ES-I3 (cell line): ENCODE data around the gene ARHGAP42.

Experiments
- H3K36me3 ChIP-seq: 2 replicates; pipeline ENCODE4 v1.6.1; 2013; ENCODE audit warnings: mild to moderate bottlenecking, low read length, control low read depth, moderate library complexity; ENCODE audit not compliant: insufficient read depth
- H3K4me1 ChIP-seq: 2 replicates; pipeline ENCODE4 v1.6.1; 2013; ENCODE audit warnings: mild to moderate bottlenecking, control low read depth, low read length; ENCODE audit not compliant: insufficient read depth
- H3K9ac ChIP-seq: 2 replicates; pipeline ENCODE4 v1.6.1; 2013; ENCODE audit warnings: low read depth, mild to moderate bottlenecking, low read length, moderate library complexity
- H3K9me3 ChIP-seq: 2 replicates; pipeline ENCODE4 v1.6.1; 2013; ENCODE audit warnings: mild to moderate bottlenecking, low read length, moderate library complexity; ENCODE audit not compliant: control insufficient read depth, insufficient read depth

ARHGAP42 gene

GRCh38 chr11:100821198-100821597 is 134.1 kb downstream of the ARHGAP42 start:
- H3K36me3 ChIP-seq, result no peaks in the 10 kb centered on the region
- H3K9me3 ChIP-seq, result no peaks in the 10 kb centered on the region
- H3K9ac ChIP-seq, result no peak overlapping the region
- peaks cover 12% of the 10 kb centered on the region for H3K4me1 ChIP-seq

DNA sequence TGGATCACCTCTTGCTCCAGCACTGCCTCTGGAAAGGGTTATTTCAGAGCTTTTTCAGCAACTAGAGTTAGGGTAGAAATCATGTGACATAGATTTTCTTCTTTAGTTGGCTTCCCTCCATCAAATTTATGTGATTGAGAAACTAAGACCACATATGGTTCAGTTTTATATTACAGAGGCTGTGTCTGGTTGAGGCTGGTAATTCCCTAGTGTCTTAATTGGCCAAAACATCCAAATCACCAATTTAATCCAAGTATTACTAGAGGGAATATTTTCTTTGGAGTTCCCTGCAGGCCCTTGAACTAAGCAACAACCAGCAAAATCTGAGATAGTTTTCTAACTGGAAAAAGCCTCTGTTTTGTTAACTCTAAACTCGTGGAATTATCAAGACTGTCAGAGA is 136.3 kb downstream of the ARHGAP42 start:
- peaks cover 25% of the 10 kb centered on the region for H3K4me1 ChIP-seq
- H3K9me3 ChIP-seq, result no peaks in the 10 kb centered on the region
- H3K36me3 ChIP-seq, result no peaks in the 10 kb centered on the region
- no peak overlapping the region for H3K9ac ChIP-seq

DNA sequence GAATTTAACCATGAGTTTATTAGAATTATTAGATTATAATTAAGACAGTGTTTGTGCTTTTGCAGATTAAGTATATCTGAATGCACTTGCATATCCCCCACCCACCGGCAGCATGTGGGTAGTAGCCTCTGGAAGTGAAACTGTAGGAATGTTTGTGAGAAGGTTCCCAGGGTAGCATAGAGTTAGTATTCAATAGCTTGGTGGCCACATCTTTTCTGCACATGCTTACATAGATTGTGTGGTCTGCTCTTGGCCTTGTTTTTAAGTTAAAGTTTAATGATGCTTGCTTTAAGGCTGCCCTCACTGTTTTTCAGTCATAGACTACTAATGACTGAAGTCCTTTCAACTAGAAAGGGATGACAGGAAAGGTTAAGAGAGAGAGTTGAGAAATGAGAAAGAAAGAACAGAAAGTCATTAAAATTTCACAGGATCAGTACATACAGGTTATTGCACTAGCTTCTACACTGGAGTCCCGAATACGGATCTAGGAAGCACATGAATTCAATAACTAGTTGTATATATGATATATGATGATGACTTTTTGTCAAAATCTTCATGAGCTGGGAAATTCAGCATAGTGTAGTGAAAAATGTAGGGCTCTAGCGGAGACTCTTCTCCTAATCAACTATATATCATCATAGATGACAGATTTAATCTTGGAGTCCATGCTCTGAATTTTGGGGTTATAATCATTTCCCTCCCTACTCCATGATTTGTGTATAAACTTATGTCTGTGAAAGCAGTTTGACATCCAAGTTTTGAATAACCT is 137.1 kb downstream of the ARHGAP42 start:
- Histone ChIP-seq H3K9ac (no peak overlapping the region), H3K9me3 (no peaks in the 10 kb centered on the region), H3K36me3 (no peaks in the 10 kb centered on the region), H3K4me1 (peaks cover 25% of the 10 kb centered on the region)

- no peak overlapping the region for H3K9ac ChIP-seq
- peaks cover 28% of the 10 kb centered on the region for H3K4me1 ChIP-seq
- H3K36me3 ChIP-seq, result no peaks in the 10 kb centered on the region
- H3K9me3 ChIP-seq, result no peaks in the 10 kb centered on the region
Observed at GRCh38 chr11:100825626-100826025, 138.5 kb downstream of the ARHGAP42 start.

DNA sequence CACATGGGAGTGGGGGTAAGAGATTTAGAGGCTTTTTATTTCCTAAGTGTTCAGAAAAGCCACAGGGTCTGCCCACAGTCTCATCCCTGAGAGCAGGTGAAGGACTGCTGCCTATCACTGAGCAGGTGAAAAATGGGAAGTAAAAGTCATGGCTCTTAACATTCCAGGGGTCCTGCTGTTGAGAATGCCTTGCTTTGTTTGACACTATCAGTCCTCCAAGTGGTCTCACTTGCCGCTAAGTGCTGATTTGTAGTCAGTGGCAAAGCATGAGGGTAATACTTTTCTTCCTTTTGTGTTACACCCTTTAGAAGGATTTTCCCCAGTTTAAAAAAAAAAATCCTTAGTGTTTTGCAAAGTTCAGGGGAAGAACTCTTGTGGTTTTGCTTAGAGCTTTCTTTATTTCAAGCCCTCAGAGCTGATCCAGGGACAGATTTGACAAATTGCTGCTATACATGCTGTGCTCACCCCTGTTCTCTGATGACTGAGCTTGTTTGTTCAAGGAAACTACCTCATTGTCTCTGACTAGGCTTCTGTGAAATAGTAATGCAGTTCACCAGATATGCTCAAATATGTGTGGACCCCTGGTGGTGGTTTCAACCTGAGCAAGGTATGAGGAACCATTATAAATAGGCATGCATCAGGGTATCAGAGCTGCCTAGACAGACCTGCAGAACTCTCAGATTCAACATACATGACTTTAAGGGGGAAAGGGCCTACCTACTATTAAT is 141.0 kb downstream of the ARHGAP42 start:
- Histone ChIP-seq H3K9ac (no peak overlapping the region), H3K36me3 (no peaks in the 10 kb centered on the region), H3K4me1 (peaks cover 42% of the 10 kb centered on the region), H3K9me3 (no peaks in the 10 kb centered on the region)

- Histone ChIP-seq H3K36me3 (no peaks in the 10 kb centered on the region), H3K4me1 (peaks cover 43% of the 10 kb centered on the region), H3K9me3 (no peaks in the 10 kb centered on the region), H3K9ac (no peak overlapping the region)
Observed at GRCh38 chr11:100830274-100830673, 143.2 kb downstream of the ARHGAP42 start.

DNA sequence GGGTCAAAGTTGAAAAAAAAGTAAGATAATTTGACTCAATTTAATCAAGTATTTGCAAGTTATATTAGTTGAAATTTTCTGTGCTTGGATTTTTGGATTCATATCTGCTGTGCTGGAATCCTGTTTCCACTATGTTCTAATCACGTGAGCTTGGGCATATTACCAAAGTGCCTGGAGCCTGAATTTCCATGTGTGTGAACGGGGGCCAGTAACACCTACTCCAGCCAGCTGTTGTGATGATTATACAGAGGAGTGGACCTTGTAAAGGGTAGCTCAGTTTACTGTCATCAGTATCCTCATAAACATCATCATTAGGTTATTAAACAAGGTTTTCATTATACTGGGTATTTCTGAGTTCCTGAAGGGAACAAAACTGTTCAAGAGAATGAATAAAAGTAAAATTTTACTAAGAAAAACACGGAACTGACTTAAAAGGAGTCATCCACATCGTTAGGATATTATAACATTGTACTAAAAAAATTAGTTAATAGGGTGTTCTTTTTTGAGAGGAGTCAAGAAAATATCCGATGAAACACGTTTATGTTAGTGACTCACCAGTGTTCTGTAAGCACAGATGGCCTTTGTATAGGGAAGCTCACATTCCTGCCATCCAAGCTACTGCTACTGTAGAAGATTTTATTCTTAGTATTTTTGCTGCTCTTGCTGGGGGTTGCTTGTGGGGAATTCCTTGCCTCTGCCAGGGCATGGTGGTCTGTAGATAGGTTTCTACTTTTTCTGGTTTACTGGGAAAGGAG is 144.1 kb downstream of the ARHGAP42 start:
- Histone ChIP-seq H3K4me1 (peaks cover 43% of the 10 kb centered on the region), H3K9me3 (no peaks in the 10 kb centered on the region)

GRCh38 chr11:100831929-100832494 is 144.9 kb downstream of the ARHGAP42 start:
- Histone ChIP-seq H3K36me3 (no peaks in the 10 kb centered on the region), H3K9ac (no peak overlapping the region), H3K9me3 (no peaks in the 10 kb centered on the region), H3K4me1 (peaks cover 47% of the 10 kb centered on the region)

More for the DNA sequence above, 144.1 kb downstream of the ARHGAP42 start:
- H3K36me3 ChIP-seq, result no peaks in the 10 kb centered on the region
- no peak overlapping the region for H3K9ac ChIP-seq

- peaks cover 44% of the 10 kb centered on the region for H3K4me1 ChIP-seq
- H3K9ac ChIP-seq, result no peak overlapping the region
- H3K36me3 ChIP-seq, result no peaks in the 10 kb centered on the region
- H3K9me3 ChIP-seq, result no peaks in the 10 kb centered on the region
Observed at GRCh38 chr11:100832829-100833228, 145.7 kb downstream of the ARHGAP42 start.

GRCh38 chr11:100833276-100833675 is 146.2 kb downstream of the ARHGAP42 start:
- Histone ChIP-seq H3K36me3 (no peaks in the 10 kb centered on the region), H3K9ac (no peak overlapping the region), H3K4me1 (peaks cover 43% of the 10 kb centered on the region), H3K9me3 (no peaks in the 10 kb centered on the region)

DNA sequence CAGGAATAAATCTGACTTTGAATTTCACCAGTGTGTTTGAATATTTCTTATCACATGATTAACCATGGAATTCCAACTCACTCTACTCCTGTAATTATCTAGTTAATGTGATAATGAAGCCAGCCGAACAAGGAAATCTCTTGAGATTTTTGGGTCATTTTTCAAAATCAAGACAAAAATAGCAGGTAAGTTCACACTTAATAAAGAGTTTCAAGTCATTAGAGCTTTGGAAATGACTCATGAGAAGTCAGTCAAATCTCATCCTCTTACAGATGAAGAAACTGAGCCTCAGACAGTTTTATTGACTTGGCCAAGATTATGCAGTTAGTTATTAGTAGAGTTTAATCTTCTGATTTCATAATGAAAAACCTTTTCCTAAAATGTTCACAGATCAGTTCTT is 148.8 kb downstream of the ARHGAP42 start:
- H3K36me3 ChIP-seq, result no peaks in the 10 kb centered on the region
- no peaks in the 10 kb centered on the region for H3K9me3 ChIP-seq
- H3K4me1 ChIP-seq, result peaks cover 38% of the 10 kb centered on the region
- H3K9ac ChIP-seq, result no peak overlapping the region

DNA sequence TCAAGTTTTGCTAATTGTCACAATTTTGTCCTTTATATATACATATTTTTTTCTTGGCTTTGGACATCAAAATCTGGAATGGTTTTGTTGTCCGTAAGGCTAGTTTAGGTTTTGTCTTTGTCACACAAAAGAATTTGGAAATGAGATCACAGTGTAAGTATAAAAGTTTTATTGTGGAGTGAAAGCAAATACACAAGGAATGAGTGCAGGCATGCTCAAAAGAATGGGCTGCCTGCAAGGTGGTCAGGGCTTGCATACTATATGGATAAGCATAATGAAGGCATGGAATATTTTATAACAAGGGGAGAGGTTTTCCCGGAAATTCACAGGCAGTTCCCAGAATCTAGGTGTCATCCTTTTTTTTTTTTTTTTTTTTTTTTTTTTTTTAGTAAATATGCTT is 150.2 kb downstream of the ARHGAP42 start:
- Histone ChIP-seq H3K36me3 (no peaks in the 10 kb centered on the region), H3K9ac (no peak overlapping the region), H3K4me1 (peaks cover 24% of the 10 kb centered on the region; the same call in 1 of the 2 replicates), H3K9me3 (no peaks in the 10 kb centered on the region)

DNA sequence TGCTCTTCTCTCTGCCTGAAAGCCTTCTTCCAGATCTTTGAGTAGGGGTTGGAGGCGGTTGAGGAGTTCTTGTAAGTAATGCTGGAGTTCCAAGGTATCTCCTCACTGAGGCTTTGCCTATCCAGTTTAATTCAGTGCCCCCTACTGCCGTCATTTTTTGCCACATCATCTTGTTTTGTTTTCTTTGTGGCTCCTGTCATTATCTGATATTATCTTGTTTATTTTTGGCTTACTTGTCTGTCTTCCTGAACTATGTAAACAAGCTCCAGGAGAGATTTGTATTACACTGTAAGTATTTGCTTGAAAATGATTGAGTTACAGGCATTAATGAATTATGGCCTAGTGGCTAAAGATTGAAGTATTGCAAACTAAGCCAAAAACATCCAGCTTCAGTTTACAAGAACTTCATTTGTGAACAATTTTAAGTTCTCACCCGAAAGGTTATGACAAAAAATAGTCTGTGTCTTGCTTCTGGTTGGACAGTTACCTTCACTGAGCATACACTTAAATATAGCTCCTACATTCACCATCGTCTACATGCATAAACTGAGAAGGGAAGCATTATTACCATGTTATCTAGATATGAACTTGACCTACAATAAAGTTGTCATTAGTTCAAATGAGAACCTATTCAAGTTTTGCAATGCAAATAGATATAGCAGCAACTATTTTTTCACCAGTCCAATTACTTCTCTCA is 154.8 kb downstream of the ARHGAP42 start:
- no peaks in the 10 kb centered on the region for H3K9me3 ChIP-seq
- peaks cover 13% of the 10 kb centered on the region; the same call in 1 of the 2 replicates for H3K4me1 ChIP-seq
- H3K9ac ChIP-seq, result no peak overlapping the region
- no peaks in the 10 kb centered on the region for H3K36me3 ChIP-seq
